Measurements from ENCODE around the gene FAP. TPM values are rescaled to one million over a fixed set of nuclear protein-coding genes. Genes with fewer than 3 reads are reported as not detected.

The FAP gene
- total RNA-seq, 4 donors from 2014 or later = 10.5 to 167 (median 25.9) TPM

GRCh38 chr2:162243715-162244114, 470 bp upstream of the FAP start:
- peak overlapping the region; percentile 28 to 31 for H3K4me3 ChIP-seq
- no peaks in the 10 kb centered on the region for H3K27me3 ChIP-seq
- H3K36me3 ChIP-seq = no peaks in the 10 kb centered on the region
- DNase-seq = no peak
- no peaks in the 10 kb centered on the region for H3K9me3 ChIP-seq
- peak overlapping the region; percentile 76 to 77 for H3K27ac ChIP-seq
- TF ChIP-seq POLR2A (IDR thresholded peaks at IDR 0.05) = no peak
- TF ChIP-seq CTCF (IDR thresholded peaks at IDR 0.05) = no peak
- intact Hi-C loops (cut with DNase I; ENCODE audit: low total_unique reads) = no loop called here
- peaks cover 0 to 7% of the 10 kb centered on the region in 2 donors for H3K4me1 ChIP-seq

- H3K4me3 ChIP-seq = peak overlapping the region; percentile 28 to 31
- H3K27ac ChIP-seq = peak overlapping the region; percentile 76 to 77
- intact Hi-C loops (cut with DNase I; ENCODE audit: low total_unique reads) = no loop called here
- H3K4me1 ChIP-seq = peaks cover 0 to 7% of the 10 kb centered on the region in 2 donors
- no peaks in the 10 kb centered on the region for H3K9me3 ChIP-seq
- TF ChIP-seq POLR2A (IDR thresholded peaks at IDR 0.05) (peak in 1 of 2 donors; percentile 11), CTCF (IDR thresholded peaks at IDR 0.05) (no peak)
- no peaks in the 10 kb centered on the region for H3K36me3 ChIP-seq
- no peak for DNase-seq
- H3K27me3 ChIP-seq = no peaks in the 10 kb centered on the region
These were observed 512 bp downstream of the FAP start for GRCh38 chr2:162242586-162243280.

DNA sequence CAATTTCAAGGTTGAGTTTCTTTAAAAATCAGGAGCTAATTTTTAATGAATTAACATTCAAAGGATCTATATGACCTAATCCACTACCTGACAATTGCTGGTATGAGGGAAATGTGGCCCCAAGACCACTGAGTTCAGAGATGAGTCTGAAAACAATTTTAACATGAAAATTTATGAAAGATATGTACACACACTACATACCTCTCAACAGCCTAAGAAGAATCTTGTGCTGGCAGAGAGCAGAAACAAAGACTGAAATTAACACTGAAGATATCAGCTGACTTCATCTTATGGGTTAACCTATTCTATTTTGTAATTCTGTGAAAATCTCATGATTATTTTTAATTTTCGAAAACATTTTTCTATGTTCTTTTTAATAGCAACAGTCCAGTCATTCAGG, 1.7 kb downstream of the FAP start:
- Histone ChIP-seq H3K4me1 (peaks cover 0 to 7% of the 10 kb centered on the region in 2 donors), H3K4me3 (peak overlapping the region; percentile 19 to 31), H3K36me3 (no peaks in the 10 kb centered on the region), H3K9me3 (no peaks in the 10 kb centered on the region), H3K27ac (peak overlapping the region; percentile 76 to 77), H3K27me3 (no peaks in the 10 kb centered on the region)
- no peak for TF ChIP-seq CTCF (IDR thresholded peaks at IDR 0.05)
- TF ChIP-seq POLR2A (IDR thresholded peaks at IDR 0.05) = no peak
- DNase-seq = no peak
- intact Hi-C loops (cut with DNase I; ENCODE audit: low total_unique reads) = no loop called here

- no peak for TF ChIP-seq CTCF (IDR thresholded peaks at IDR 0.05)
- no peak for TF ChIP-seq POLR2A (IDR thresholded peaks at IDR 0.05)
- intact Hi-C loops (cut with DNase I; ENCODE audit: low total_unique reads) = no loop called here
- H3K27me3 ChIP-seq = no peaks in the 10 kb centered on the region
- no peak for DNase-seq
- no peak overlapping the region for H3K27ac ChIP-seq
- no peaks in the 10 kb centered on the region for H3K36me3 ChIP-seq
- peaks cover 0 to 5% of the 10 kb centered on the region in 2 donors for H3K4me1 ChIP-seq
- no peaks in the 10 kb centered on the region for H3K9me3 ChIP-seq
- H3K4me3 ChIP-seq = no peak overlapping the region
These were observed 8.4 kb downstream of the FAP start for GRCh38 chr2:162234620-162235462.

- Histone ChIP-seq H3K27me3 (no peaks in the 10 kb centered on the region), H3K9me3 (no peaks in the 10 kb centered on the region), H3K4me1 (peaks cover 0 to 5% of the 10 kb centered on the region in 2 donors), H3K4me3 (no peak overlapping the region), H3K36me3 (no peaks in the 10 kb centered on the region), H3K27ac (peak overlapping the region; percentile 5 to 22)
- intact Hi-C loops (cut with DNase I; ENCODE audit: low total_unique reads) = no loop called here
- DNase-seq = no peak
- TF ChIP-seq POLR2A (IDR thresholded peaks at IDR 0.05) (no peak), CTCF (IDR thresholded peaks at IDR 0.05) (no peak)
These were observed 10.0 kb downstream of the FAP start for GRCh38 chr2:162233197-162233596.
